ENCODE results near the gene CSNK2B. TPM values are rescaled to one million over a fixed set of nuclear protein-coding genes. Genes with fewer than 3 reads are reported as not detected.

The CSNK2B gene
- total and polyA plus RNA-seq, 9 of the 15 experiments (the other 6 are each of a cell fraction or from before 2014, with no cell fraction given), result 120 to 1,126 (median 529) TPM

- TF ChIP-seq GABPA (tag; conservative IDR thresholded peaks at IDR 0.05; ENCODE audit: low read depth), result peak; percentile 65
- TF ChIP-seq ILK (tag; IDR thresholded peaks at IDR 0.05; ENCODE audit: borderline replicate concordance, low read depth), result no peak
- TF ChIP-seq PHF8 (IDR thresholded peaks at IDR 0.05; ENCODE audit: borderline replicate concordance, low read length), result peak; percentile 75
- TF ChIP-seq LARP7 (IDR thresholded peaks at IDR 0.05), result peak; percentile 85; the same call in 1 of the 2 replicates
- no peak for TF ChIP-seq ZNF431 (CRISPR knock-in tag; IDR thresholded peaks at IDR 0.05)
- peak; percentile 97 for TF ChIP-seq GATAD2A (IDR thresholded peaks at IDR 0.05)
- TF ChIP-seq CTBP1 (IDR thresholded peaks at IDR 0.05; ENCODE audit: borderline replicate concordance), result no peak; the same call in 1 of the 2 replicates
- TF ChIP-seq ZFP91 (CRISPR knock-in tag; IDR thresholded peaks at IDR 0.05), result 0 out of 2 replicates have a peak, but pooled peaks have one; percentile 34
- peak; percentile 51; the same call in 1 of the 2 replicates for TF ChIP-seq OTX1 (CRISPR knock-in tag; IDR thresholded peaks at IDR 0.05)
- TF ChIP-seq MTF1 (CRISPR knock-in tag; IDR thresholded peaks at IDR 0.05; ENCODE audit: borderline replicate concordance), result 0 out of 2 replicates have a peak, but pooled peaks have one; percentile 14
- TF ChIP-seq NCOA4 (IDR thresholded peaks at IDR 0.05; ENCODE audit: partially characterized antibody), result no peak
- TF ChIP-seq KAT7 (CRISPR knock-in tag; IDR thresholded peaks at IDR 0.05; ENCODE audit: borderline replicate concordance), result peak; percentile 78
- peak; percentile 83 for TF ChIP-seq RBM22 (IDR thresholded peaks at IDR 0.05; ENCODE audit: low read depth, low read length, poor library complexity, severe bottlenecking)
- TF ChIP-seq ZBTB9 (CRISPR knock-in tag; IDR thresholded peaks at IDR 0.05), result 0 out of 2 replicates have a peak, but pooled peaks have one; percentile 64
- peak; percentile 81 for TF ChIP-seq GABPB1 (CRISPR knock-in tag; IDR thresholded peaks at IDR 0.05)
- no peak for TF ChIP-seq ZBTB12 (CRISPR knock-in tag; IDR thresholded peaks at IDR 0.05)
- no peak for TF ChIP-seq CREM (IDR thresholded peaks at IDR 0.05; ENCODE audit: low read depth)
- no peak for TF ChIP-seq ZNF699 (CRISPR knock-in tag; IDR thresholded peaks at IDR 0.05; ENCODE audit: insufficient replicate concordance)
- no peak for TF ChIP-seq CBX1 (IDR thresholded peaks at IDR 0.05; ENCODE audit: low read depth)
- TF ChIP-seq HIVEP1 (CRISPR knock-in tag; IDR thresholded peaks at IDR 0.05), result peak; percentile 85
- peak; percentile 98 for TF ChIP-seq GTF2E2 (tag; IDR thresholded peaks at IDR 0.05)
- TF ChIP-seq MITF (IDR thresholded peaks at IDR 0.05), result no peak
Observed at GRCh38 chr6:31620586-31621319, 45.1 kb upstream of the CSNK2B start, which contains the start of gene PRRC2A (continued).
